Adrenal gland (tissue), 12 donors: ENCODE data around the gene CNST. TPM values are rescaled to one million over a fixed set of nuclear protein-coding genes. Genes with fewer than 3 reads are reported as not detected.

Experiments
- DNase-seq, 7 donors: peaks; one replicate each; pipeline ENCODE4 v3.0.0-alpha.2; 2019 to 2020
- H3K27ac ChIP-seq, 5 donors: fragments of 200-600 bp; sonication (generic) in 4 of 5; 1 replicate in 3 of 5; 2 replicates in 2 of 5; pipeline versions ENCODE4 v1.5.1 to v1.8.0; 2016 to 2020; ENCODE audit warnings: mild to moderate bottlenecking in 1 of 5
- H3K27me3 ChIP-seq: fragments of 200-600 bp; 2 replicates; pipeline ENCODE4 v1.8.0; 2021
- H3K36me3 ChIP-seq, 2 donors: fragments of 200-600 bp; replicated peaks in 1 of 2; 1 replicate in 1 of 2; 2 replicates in 1 of 2; pipeline versions ENCODE4 v1.5.1 to v1.8.0; 2018 to 2022
- H3K4me1 ChIP-seq, 2 donors: fragments of 200-600 bp; replicated peaks in 1 of 2; 1 replicate in 1 of 2; 2 replicates in 1 of 2; pipeline versions ENCODE4 v1.5.1 to v1.8.0; 2018 to 2021
- H3K4me3 ChIP-seq, 4 donors: fragments of 200-600 bp; sonication (generic) in 3 of 4; one replicate each; pipeline ENCODE4 v1.5.1; 2016 to 2018
- H3K9me3 ChIP-seq, 3 donors: fragments of 200-600 bp; sonication (generic) in 1 of 3; replicated peaks in 1 of 3; 1 replicate in 2 of 3; 2 replicates in 1 of 3; pipeline versions ENCODE4 v1.5.1 to v1.8.0; 2016 to 2021
- POLR2A ChIP-seq, 2 donors: fragments of 450-650 bp; IDR thresholded peaks; one replicate each; pipeline ENCODE4 v1.6.1; 2017; ENCODE audit warnings: antibody characterized with exemption in 2 of 2, mild to moderate bottlenecking in 2 of 2, moderate library complexity in 1 of 2
- WGBS, 4 donors: extraction: QIAGEN DNeasy Blood & Tissue Kit in 2 of 4; methylation state at CpG; one replicate each; pipeline versions ENCODE4 v1.1.5 to v1.1.7; 2013 to 2017; 5-methylcytosine and 5-hydroxymethylcytosine counted together
- intact Hi-C, 2 donors: fragments of 100-400 bp; cut with DNase I; formaldehyde crosslinking; loops; one replicate each; pipeline versions ENCODE4 v1.14.1 to v1.15.0; 2022 to 2023
- polyA plus RNA-seq, 3 donors: library from polyadenylated mRNA; stranded (reverse); fragments of 200-250 nt in 2 of 3; fragments of 350-450 nt in 1 of 3; fragmentation: Illumina TruSeq in 1 of 3; extraction: RNeasy Lipid Tissue Mini Kit (QIAGEN cat#74804) in 1 of 3; gene quantifications; one replicate each; pipeline ENCODE4 v1.2.3, GENCODE V29; 2013 to 2014
- total RNA-seq, 9 donors: library from RNA; depleted of rRNA in 4 of 9; stranded (reverse); fragments of >200 nt in 4 of 9; fragments of 120-200 nt in 1 of 9; fragmentation: NEBNext Ultra II Directional in 1 of 9; extraction: Animal tissue kit (Norgen Biotek cat#: 25700) in 1 of 9; gene quantifications; one replicate each; pipeline versions ENCODE4 v1.1.0 to v1.2.4, GENCODE V29; 2013 to 2023
- TF ChIP-seq, protein P1 (sequence below), 6 experiments: fragments of 450-650 bp in 4 of 6; fragments of 200-600 bp in 2 of 6; sonication (generic) in 1 of 6; IDR thresholded peaks; 1 replicate in 5 of 6; 2 replicates in 1 of 6; pipeline versions ENCODE4 v1.5.1 to v1.8.0; 2016 to 2021; ENCODE audit warnings: antibody characterized with exemption in 6 of 6, mild to moderate bottlenecking in 2 of 6, moderate library complexity in 1 of 6
- donor health status: healthy with polysubstance abuse.
- donor health status: Bipolar disorder and iron deficiency.
- donor health status: DM: yes; HTN: yes; CAD: no.
- donor health status: DM: no; HTN: no; CAD: no.
- donor health status: DM: no; HTN: no; CAD: no.
- donor health status: DM: yes; HTN: yes; CAD: no.

CNST gene
- total and polyA plus RNA-seq, 12 donors: 11.4 to 85.6 (median 47.3) TPM

DNA sequence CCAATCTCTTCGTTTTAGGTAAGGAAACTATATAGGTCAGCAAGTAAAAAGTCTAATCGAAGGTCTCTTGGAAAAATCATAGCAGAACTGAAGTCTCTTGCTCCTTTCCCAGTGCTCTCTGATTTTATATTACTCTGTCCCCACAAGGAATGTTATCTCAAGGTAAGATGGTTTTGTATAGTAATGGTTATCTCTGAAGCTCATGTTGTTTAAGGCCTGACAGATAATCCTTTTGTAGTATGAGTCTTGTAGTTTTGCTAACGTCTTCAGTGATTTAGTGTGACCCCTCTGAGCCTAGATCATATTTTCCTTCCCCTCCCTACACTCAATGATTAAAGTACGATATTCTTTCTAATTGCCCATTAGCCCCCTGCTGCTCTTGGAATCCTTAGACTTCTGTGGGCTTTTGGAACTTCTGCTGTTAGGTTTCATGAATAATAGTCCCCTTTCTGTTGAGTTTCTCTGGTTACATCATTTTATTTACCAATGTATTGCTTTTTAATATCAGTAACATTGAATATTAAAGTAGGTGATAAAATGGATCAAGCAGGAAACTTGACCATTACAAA is 52.1 kb downstream of the CNST start:
- Histone ChIP-seq H3K9me3 (no peaks in the 10 kb centered on the region), H3K4me1 (peaks cover 13 to 18% of the 10 kb centered on the region in 2 donors), H3K27ac (no peak overlapping the region), H3K36me3 (peaks cover 0 to 5% of the 10 kb centered on the region in 2 donors), H3K4me3 (no peak overlapping the region), H3K27me3 (no peaks in the 10 kb centered on the region)
- 79 to 86% (median 83%) methylated on average over 4 of the region's 4 CpGs for WGBS, 4 donors
- DNase-seq: no peak
- intact Hi-C loops: no loop called here
- TF ChIP-seq, protein P1, sequence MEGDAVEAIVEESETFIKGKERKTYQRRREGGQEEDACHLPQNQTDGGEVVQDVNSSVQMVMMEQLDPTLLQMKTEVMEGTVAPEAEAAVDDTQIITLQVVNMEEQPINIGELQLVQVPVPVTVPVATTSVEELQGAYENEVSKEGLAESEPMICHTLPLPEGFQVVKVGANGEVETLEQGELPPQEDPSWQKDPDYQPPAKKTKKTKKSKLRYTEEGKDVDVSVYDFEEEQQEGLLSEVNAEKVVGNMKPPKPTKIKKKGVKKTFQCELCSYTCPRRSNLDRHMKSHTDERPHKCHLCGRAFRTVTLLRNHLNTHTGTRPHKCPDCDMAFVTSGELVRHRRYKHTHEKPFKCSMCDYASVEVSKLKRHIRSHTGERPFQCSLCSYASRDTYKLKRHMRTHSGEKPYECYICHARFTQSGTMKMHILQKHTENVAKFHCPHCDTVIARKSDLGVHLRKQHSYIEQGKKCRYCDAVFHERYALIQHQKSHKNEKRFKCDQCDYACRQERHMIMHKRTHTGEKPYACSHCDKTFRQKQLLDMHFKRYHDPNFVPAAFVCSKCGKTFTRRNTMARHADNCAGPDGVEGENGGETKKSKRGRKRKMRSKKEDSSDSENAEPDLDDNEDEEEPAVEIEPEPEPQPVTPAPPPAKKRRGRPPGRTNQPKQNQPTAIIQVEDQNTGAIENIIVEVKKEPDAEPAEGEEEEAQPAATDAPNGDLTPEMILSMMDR (IDR thresholded peaks at IDR 0.05): no peak
- no peak for TF ChIP-seq POLR2A (IDR thresholded peaks at IDR 0.05)

DNA sequence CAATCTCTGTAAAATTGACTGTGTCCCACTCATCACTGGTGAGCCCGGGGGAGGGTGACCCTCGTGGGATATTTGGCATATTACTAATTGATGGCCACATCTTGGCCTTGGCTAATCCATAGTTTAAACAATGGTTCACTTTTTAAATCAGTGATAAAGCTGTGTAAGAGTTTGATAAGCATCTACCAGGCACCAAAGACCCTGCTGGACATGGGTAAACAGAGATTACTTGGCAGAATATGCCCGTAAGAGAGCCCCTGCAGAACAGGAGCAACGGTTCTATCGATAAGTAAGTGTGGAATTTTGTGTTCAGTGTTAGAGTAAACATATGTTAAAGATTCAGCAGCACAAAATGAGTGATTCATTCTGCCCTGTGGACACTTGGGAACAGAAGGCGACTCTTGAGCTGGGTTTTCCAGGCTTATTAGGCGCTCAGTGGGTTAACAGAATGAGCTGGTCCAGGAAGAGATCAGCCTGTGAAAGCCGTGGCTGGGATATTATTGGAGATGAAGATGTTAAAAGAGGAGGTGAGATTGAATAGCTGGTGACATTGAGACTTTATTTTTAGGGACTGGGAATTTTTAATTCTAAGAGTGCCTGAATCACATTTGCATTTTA is 55.9 kb downstream of the CNST start:
- DNase-seq: no peak
- Histone ChIP-seq H3K4me3 (no peak overlapping the region), H3K9me3 (no peaks in the 10 kb centered on the region), H3K27me3 (no peaks in the 10 kb centered on the region), H3K27ac (no peak overlapping the region), H3K4me1 (peaks cover 9 to 14% of the 10 kb centered on the region in 2 donors), H3K36me3 (peaks cover 0 to 5% of the 10 kb centered on the region in 2 donors)
- 73 to 83% (median 77%) methylated on average over 8 of the region's 8 CpGs for WGBS, 4 donors
- intact Hi-C loops: no loop called here
- TF ChIP-seq, protein P1 (IDR thresholded peaks at IDR 0.05): no peak
- TF ChIP-seq POLR2A (IDR thresholded peaks at IDR 0.05): no peak

DNA sequence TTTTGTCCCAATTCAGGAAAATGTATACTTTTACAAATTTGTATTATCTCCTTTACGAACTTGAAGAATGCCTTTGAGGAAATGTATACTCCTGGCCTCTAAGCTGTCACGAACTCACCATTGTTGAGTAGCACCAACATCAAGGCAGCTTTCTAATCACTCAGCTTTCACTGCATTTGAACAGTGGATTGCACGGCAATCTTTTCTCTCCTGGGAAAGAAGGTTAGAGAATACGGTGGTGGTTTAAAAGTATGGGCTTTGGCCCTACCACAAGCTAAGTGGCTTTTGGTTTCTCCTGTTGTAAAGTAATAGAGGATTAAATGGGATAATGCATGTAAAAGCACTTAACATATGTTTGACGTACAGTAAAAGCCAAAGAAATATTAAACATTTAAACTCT is 57.8 kb downstream of the CNST start:
- H3K9me3 ChIP-seq: no peaks in the 10 kb centered on the region
- intact Hi-C loops: no loop called here
- H3K36me3 ChIP-seq: peaks cover 0 to 5% of the 10 kb centered on the region in 2 donors
- no peak overlapping the region for H3K4me3 ChIP-seq
- no peaks in the 10 kb centered on the region for H3K4me1 ChIP-seq
- WGBS, 4 donors: 76 to 87% (median 85%) methylated on average over 5 of the region's 5 CpGs
- no peaks in the 10 kb centered on the region for H3K27me3 ChIP-seq
- TF ChIP-seq, protein P1 (IDR thresholded peaks at IDR 0.05): no peak
- no peak for TF ChIP-seq POLR2A (IDR thresholded peaks at IDR 0.05)
- H3K27ac ChIP-seq: no peak overlapping the region
- DNase-seq: no peak

DNA sequence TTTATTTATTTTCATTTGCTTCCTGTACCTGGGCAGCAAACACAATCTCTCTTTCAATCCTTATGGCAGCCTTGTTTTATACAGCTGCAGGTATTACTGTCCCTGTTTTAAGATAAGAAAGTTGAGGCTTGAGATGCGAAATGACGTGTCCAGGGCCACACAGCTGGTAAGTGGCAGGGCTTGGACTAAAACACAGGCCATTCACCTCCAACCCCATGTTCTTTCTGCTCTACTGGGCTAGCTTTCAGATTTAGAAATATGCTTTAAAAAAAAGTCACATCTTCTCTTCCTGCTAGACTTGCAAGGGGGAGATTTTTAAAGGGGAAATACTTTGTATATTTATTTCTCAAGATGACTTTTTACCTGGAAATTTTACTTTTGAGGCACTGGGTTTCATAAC is 62.8 kb downstream of the CNST start:
- DNase-seq: peak in 2 of 7 donors; percentile 24 to 50
- no peak overlapping the region for H3K4me3 ChIP-seq
- H3K4me1 ChIP-seq: no peaks in the 10 kb centered on the region
- 68 to 73% (median 69%) methylated on average over 2 of the region's 2 CpGs for WGBS, 4 donors
- H3K27ac ChIP-seq: no peak overlapping the region
- no peaks in the 10 kb centered on the region for H3K9me3 ChIP-seq
- intact Hi-C loops: no loop called here
- peaks cover 0 to 3% of the 10 kb centered on the region in 2 donors for H3K36me3 ChIP-seq
- no peaks in the 10 kb centered on the region for H3K27me3 ChIP-seq
- TF ChIP-seq, protein P1 (IDR thresholded peaks at IDR 0.05): no peak
- no peak for TF ChIP-seq POLR2A (IDR thresholded peaks at IDR 0.05)
